HepG2 (cell line): ENCODE results near the gene B9D2. TPM values are rescaled to one million over a fixed set of nuclear protein-coding genes. Genes with fewer than 3 reads are reported as not detected.

Experiments
- ARHGAP35 ChIP-seq: sonication (generic); formaldehyde crosslinking; IDR thresholded peaks from 2 replicates; pipeline ENCODE4 v1.9.0; 2022; ENCODE audit warnings: mild to moderate bottlenecking, inconsistent platforms, moderate library complexity, missing genetic modification reagents, borderline replicate concordance
- ATF1 ChIP-seq: IDR thresholded peaks from 2 replicates; pipeline ENCODE4 v1.6.1; 2016; ENCODE audit warnings: mild to moderate bottlenecking, control low read depth
- GMEB2 ChIP-seq: IDR thresholded peaks from 2 replicates; pipeline ENCODE4 v1.6.1; 2016; ENCODE audit warnings: missing biosample characterization, missing genetic modification reagents, low read depth
- GTF2F1 ChIP-seq: fragments of 150-350 bp; IDR thresholded peaks from 2 replicates; pipeline ENCODE4 v1.6.1; 2014; ENCODE audit warnings: low read length
- HNRNPH1 ChIP-seq: fragments of 200-400 bp; formaldehyde crosslinking; optimal IDR thresholded peaks from 2 replicates; pipeline ENCODE3; 2017; ENCODE audit warnings: mild to moderate bottlenecking, low read depth, low read length
- HOXA3 ChIP-seq: sonication (generic); formaldehyde crosslinking; IDR thresholded peaks from 2 replicates; pipeline ENCODE4 v1.5.0; 2020; ENCODE audit warnings: missing genetic modification reagents
- KMT2A ChIP-seq: sonication (generic); formaldehyde crosslinking; IDR thresholded peaks from 2 replicates; pipeline ENCODE4 v1.4.0; 2020; ENCODE audit warnings: missing genetic modification reagents
- NCOA5 ChIP-seq: sonication (generic); formaldehyde crosslinking; IDR thresholded peaks from 2 replicates; pipeline ENCODE4 v1.4.0; 2020; ENCODE audit warnings: missing genetic modification reagents
- SOX6 ChIP-seq, 2 experiments: fragments of 450-650 bp in 1 of 2; sonication (generic) in 1 of 2; formaldehyde crosslinking in 1 of 2; IDR thresholded peaks; 2 replicates each; pipeline versions ENCODE4 v1.4.0 to v1.6.1; 2017 to 2020; ENCODE audit warnings: antibody characterized with exemption in 1 of 2, mild to moderate bottlenecking in 1 of 2, missing genetic modification reagents in 1 of 2
- ZBTB33 ChIP-seq: sonication (generic); formaldehyde crosslinking; IDR thresholded peaks from 2 replicates; pipeline ENCODE4 v1.4.0; 2020; ENCODE audit warnings: missing genetic modification reagents
- ZBTB4 ChIP-seq: sonication (generic); formaldehyde crosslinking; IDR thresholded peaks from 2 replicates; pipeline ENCODE4 v1.4.0; 2020; ENCODE audit warnings: missing genetic modification reagents, mild to moderate bottlenecking, borderline replicate concordance
- ZNF101 ChIP-seq: sonication (generic); formaldehyde crosslinking; IDR thresholded peaks from 2 replicates; pipeline ENCODE4 v1.4.0; 2020; ENCODE audit warnings: mild to moderate bottlenecking, low read depth, missing genetic modification reagents, borderline replicate concordance
- ZNF337 ChIP-seq: sonication (generic); formaldehyde crosslinking; IDR thresholded peaks from 2 replicates; pipeline ENCODE4 v1.5.1; 2020; ENCODE audit warnings: missing genetic modification reagents, low read depth, mild to moderate bottlenecking, borderline replicate concordance
- ZNF34 ChIP-seq: sonication (generic); formaldehyde crosslinking; IDR thresholded peaks from 2 replicates; pipeline ENCODE4 v1.4.0; 2020; ENCODE audit warnings: mild to moderate bottlenecking, missing genetic modification reagents, borderline replicate concordance
- ZNF430 ChIP-seq: sonication (generic); formaldehyde crosslinking; IDR thresholded peaks from 2 replicates; pipeline ENCODE4 v1.9.0; 2021; ENCODE audit warnings: mild to moderate bottlenecking, missing genetic modification reagents
- ZNF703 ChIP-seq: sonication (generic); formaldehyde crosslinking; IDR thresholded peaks from 2 replicates; pipeline ENCODE4 v1.5.1; 2020; ENCODE audit warnings: missing genetic modification reagents, mild to moderate bottlenecking, moderate library complexity, borderline replicate concordance
- ZNF883 ChIP-seq: sonication (generic); formaldehyde crosslinking; IDR thresholded peaks from 2 replicates; pipeline ENCODE4 v1.5.1; 2020; ENCODE audit warnings: mild to moderate bottlenecking, missing genetic modification reagents; ENCODE audit errors: not compliant biosample characterization
- polyA plus RNA-seq, 8 experiments: library from polyadenylated mRNA; depleted of rRNA in 3 of 8; stranded (reverse) in 7 of 8; unstranded in 1 of 8; fragments of >200 nt; fragmentation: Illumina TruSeq in 4 of 8; extraction: Trizol in 4 of 8; gene quantifications; 2 replicates each; pipeline versions ENCODE4 v1.2.1 to v1.2.3, GENCODE V29; 2011 to 2016; ENCODE audit warnings: low read depth in 4 of 8, missing spikeins in 1 of 8, mixed read lengths in 1 of 8; ENCODE audit not compliant: insufficient read depth in 1 of 8
- total RNA-seq, 5 experiments: library from RNA; depleted of rRNA; stranded (reverse); fragments of >200 nt; fragmentation: Illumina TruSeq; extraction: Trizol; gene quantifications; 2 replicates each; pipeline ENCODE4 v1.2.3, GENCODE V29; 2016; ENCODE audit warnings: low read depth in 1 of 5
- TF ChIP-seq, protein P1 (sequence below): IDR thresholded peaks from 2 replicates; pipeline ENCODE4 v1.6.1; 2016; ENCODE audit warnings: low read depth
- TF ChIP-seq, protein P2 (sequence below): sonication (generic); formaldehyde crosslinking; IDR thresholded peaks from 2 replicates; pipeline ENCODE4 v1.4.0; 2020; ENCODE audit warnings: missing genetic modification reagents

Gene B9D2
- total and polyA plus RNA-seq, 2 of the 13 experiments (the other 11 are each of a cell fraction or from before 2014, with no cell fraction given): 3.1 to 4.4 TPM

GRCh38 chr19:41376241-41376997 lies 12.5 kb upstream of the B9D2 start, which contains the start of gene TMEM91 (continued):
- TF ChIP-seq ZNF337: peak; percentile 12; the same call in 1 of the 2 replicates
- no peak for TF ChIP-seq HNRNPH1
- no peak for TF ChIP-seq ZBTB33
- TF ChIP-seq KMT2A (CRISPR knock-in tag): no peak
- TF ChIP-seq ATF1 (CRISPR knock-in tag): no peak
- no peak for TF ChIP-seq ARHGAP35
- TF ChIP-seq ZBTB4 (CRISPR knock-in tag): no peak
- peak; percentile 24 for TF ChIP-seq ZNF883 (CRISPR knock-in tag)
- no peak for TF ChIP-seq GTF2F1
- no peak for TF ChIP-seq ZNF703 (CRISPR knock-in tag)
- TF ChIP-seq ZNF430 (CRISPR knock-in tag): no peak
- TF ChIP-seq HOXA3 (CRISPR knock-in tag): peak; percentile 51
- TF ChIP-seq ZNF101 (CRISPR knock-in tag): no peak
- TF ChIP-seq GMEB2 (CRISPR knock-in tag): no peak
- TF ChIP-seq ZNF34 (CRISPR knock-in tag): no peak
- TF ChIP-seq NCOA5 (CRISPR knock-in tag): no peak
- TF ChIP-seq SOX6 (IDR thresholded peaks at IDR 0.05): no peak
- peak; percentile 26 for TF ChIP-seq SOX6 (CRISPR knock-in tag; IDR thresholded peaks at IDR 0.05)
- TF ChIP-seq, protein P1, sequence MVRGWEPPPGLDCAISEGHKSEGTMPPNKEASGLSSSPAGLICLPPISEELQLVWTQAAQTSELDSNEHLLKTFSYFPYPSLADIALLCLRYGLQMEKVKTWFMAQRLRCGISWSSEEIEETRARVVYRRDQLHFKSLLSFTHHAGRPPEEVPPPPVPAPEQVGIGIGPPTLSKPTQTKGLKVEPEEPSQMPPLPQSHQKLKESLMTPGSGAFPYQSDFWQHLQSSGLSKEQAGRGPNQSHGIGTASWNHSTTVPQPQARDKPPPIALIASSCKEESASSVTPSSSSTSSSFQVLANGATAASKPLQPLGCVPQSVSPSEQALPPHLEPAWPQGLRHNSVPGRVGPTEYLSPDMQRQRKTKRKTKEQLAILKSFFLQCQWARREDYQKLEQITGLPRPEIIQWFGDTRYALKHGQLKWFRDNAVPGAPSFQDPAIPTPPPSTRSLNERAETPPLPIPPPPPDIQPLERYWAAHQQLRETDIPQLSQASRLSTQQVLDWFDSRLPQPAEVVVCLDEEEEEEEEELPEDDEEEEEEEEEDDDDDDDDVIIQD (CRISPR knock-in tag): no peak
- TF ChIP-seq, protein P2, sequence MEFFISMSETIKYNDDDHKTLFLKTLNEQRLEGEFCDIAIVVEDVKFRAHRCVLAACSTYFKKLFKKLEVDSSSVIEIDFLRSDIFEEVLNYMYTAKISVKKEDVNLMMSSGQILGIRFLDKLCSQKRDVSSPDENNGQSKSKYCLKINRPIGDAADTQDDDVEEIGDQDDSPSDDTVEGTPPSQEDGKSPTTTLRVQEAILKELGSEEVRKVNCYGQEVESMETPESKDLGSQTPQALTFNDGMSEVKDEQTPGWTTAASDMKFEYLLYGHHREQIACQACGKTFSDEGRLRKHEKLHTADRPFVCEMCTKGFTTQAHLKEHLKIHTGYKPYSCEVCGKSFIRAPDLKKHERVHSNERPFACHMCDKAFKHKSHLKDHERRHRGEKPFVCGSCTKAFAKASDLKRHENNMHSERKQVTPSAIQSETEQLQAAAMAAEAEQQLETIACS: no peak
